HCT116 (cell line): ENCODE measurements around the gene OVCH2. TPM values are rescaled to one million over a fixed set of nuclear protein-coding genes. Genes with fewer than 3 reads are reported as not detected.

Source experiments
- ATAC-seq: fragments of 200-7000 bp; cut with Tn5 transposase; 2 replicates; pipeline ENCODE4 v1.9.1; 2020; ENCODE audit warnings: mild to moderate bottlenecking, moderate library complexity
- BruUV-seq: library from RNA; stranded (reverse); fragments of 400-500 nt; replicated peaks from 2 replicates; lab custom pipeline; 2021; lab: Mats Ljungman, UMichigan
- CTCF ChIA-PET: fragments of 300-600 bp; sonication (Branson Sonifier 250); formaldehyde crosslinking; loops from one replicate; lab custom pipeline; 2021; ENCODE audit warnings: antibody characterized with exemption; lab: Charles Lee
- POLR2A ChIA-PET: fragments of 300-600, 350-600 bp; sonication (Branson Sonifier 250); formaldehyde crosslinking; loops from one replicate; lab custom pipeline; 2021; ENCODE audit warnings: antibody characterized with exemption; lab: Charles Lee
- RAD21 ChIA-PET, 2 experiments: fragments of 300-600 bp; sonication (Branson Sonifier 250); formaldehyde crosslinking; loops; one replicate each; lab custom pipeline; 2023; ENCODE audit warnings: low total read pairs in 2 of 2; ENCODE audit not compliant: uncharacterized antibody in 2 of 2, unreplicated experiment in 2 of 2, low non-redundant PET in 1 of 2; lab: Charles Lee
- DNase-seq: peaks from one replicate; pipeline ENCODE4 v3.0.0-alpha.2; 2010; ENCODE audit warnings: low read depth, low spot score
- H2AFZ ChIP-seq: fragments of 200-600 bp; shearing (Covaris generic), sonication (generic); 2 replicates; pipeline ENCODE4 v1.6.1; 2017; ENCODE audit warnings: low read depth, mixed run types, mixed read lengths, antibody characterized with exemption, low read length; ENCODE audit not compliant: poor library complexity, severe bottlenecking
- H3K27ac ChIP-seq: 2 replicates; pipeline ENCODE4 v1.5.1; 2012; ENCODE audit warnings: low read depth, low read length
- H3K27me3 ChIP-seq: fragments of 200-600 bp; sonication (generic); 2 replicates; pipeline ENCODE4 v1.6.1; 2016; ENCODE audit warnings: mixed run types, low read length, mixed read lengths; ENCODE audit not compliant: insufficient read depth
- H3K36me3 ChIP-seq, 2 experiments: fragments of 200-500 bp in 1 of 2; fragments of 200-600 bp in 1 of 2; sonication (Bioruptor generic) in 1 of 2; sonication (generic) in 1 of 2; 2 replicates each; pipeline versions ENCODE4 v1.5.1 to v1.6.1; 2014 to 2016; ENCODE audit warnings: low read length in 2 of 2, inconsistent platforms in 1 of 2, mixed read lengths in 1 of 2, mixed run types in 1 of 2; ENCODE audit not compliant: insufficient read depth in 2 of 2, control insufficient read depth in 1 of 2
- H3K4me1 ChIP-seq, 2 experiments: fragments of 200-600 bp in 1 of 2; sonication (generic) in 1 of 2; 2 replicates each; pipeline versions ENCODE4 v1.5.1 to v1.6.1; 2012 to 2017; ENCODE audit warnings: low read length in 2 of 2, inconsistent platforms in 1 of 2, mild to moderate bottlenecking in 1 of 2, mixed read lengths in 1 of 2, mixed run types in 1 of 2, moderate library complexity in 1 of 2; ENCODE audit not compliant: insufficient read depth in 2 of 2, control insufficient read depth in 1 of 2
- H3K4me2 ChIP-seq: fragments of 200-600 bp; sonication (generic); 2 replicates; pipeline ENCODE4 v1.6.1; 2017; ENCODE audit warnings: mixed run types, low read length, mixed read lengths
- H3K4me3 ChIP-seq, 2 experiments: fragments of 200-600 bp in 1 of 2; sonication (generic) in 1 of 2; replicated peaks in 1 of 2; 2 replicates each; pipeline ENCODE4 v1.5.1; 2011 to 2016; ENCODE audit warnings: low read length in 2 of 2, control low read depth in 1 of 2, low read depth in 1 of 2, mild to moderate bottlenecking in 1 of 2, mixed read lengths in 1 of 2, mixed run types in 1 of 2
- H3K79me2 ChIP-seq: fragments of 200-600 bp; sonication (generic); 2 replicates; pipeline ENCODE4 v1.6.1; 2017; ENCODE audit warnings: mild to moderate bottlenecking, mixed run types, low read length, moderate library complexity, mixed read lengths; ENCODE audit not compliant: insufficient read depth
- H3K9ac ChIP-seq: fragments of 200-600 bp; sonication (generic); 2 replicates; pipeline ENCODE4 v1.6.1; 2016; ENCODE audit warnings: low read length, mixed read lengths
- H3K9me2 ChIP-seq: fragments of 200-600 bp; sonication (generic), shearing (Covaris generic); 2 replicates; pipeline ENCODE4 v1.6.1; 2017; ENCODE audit warnings: mixed run types, mild to moderate bottlenecking, moderate library complexity; ENCODE audit not compliant: insufficient read depth
- H3K9me3 ChIP-seq, 2 experiments: fragments of 200-500 bp in 1 of 2; fragments of 200-600 bp in 1 of 2; sonication (Bioruptor generic) in 1 of 2; sonication (generic) in 1 of 2; 2 replicates each; pipeline ENCODE4 v1.6.1; 2014 to 2017; ENCODE audit warnings: low read length in 2 of 2, mixed read lengths in 2 of 2, inconsistent platforms in 1 of 2, low read depth in 1 of 2, mild to moderate bottlenecking in 1 of 2, mixed run types in 1 of 2, moderate library complexity in 1 of 2; ENCODE audit not compliant: control insufficient read depth in 1 of 2, insufficient read depth in 1 of 2
- H4K20me1 ChIP-seq: fragments of 200-600 bp; sonication (generic), shearing (Covaris generic); 2 replicates; pipeline ENCODE4 v1.6.1; 2017; ENCODE audit warnings: mixed run types, mild to moderate bottlenecking, moderate library complexity; ENCODE audit not compliant: insufficient read depth
- CBX3 ChIP-seq: IDR thresholded peaks from 2 replicates; pipeline ENCODE4 v1.6.1; 2012; ENCODE audit warnings: low read depth
- ELF1 ChIP-seq: IDR thresholded peaks from 2 replicates; pipeline ENCODE4 v1.6.1; 2012; ENCODE audit warnings: low read depth, borderline replicate concordance
- EZH2 ChIP-seq: fragments of 200-600 bp; sonication (generic); IDR thresholded peaks from 2 replicates; pipeline ENCODE4 v1.6.1; 2017; ENCODE audit warnings: antibody characterized with exemption, mixed run types
- EZH2phosphoT487 ChIP-seq: fragments of 200-600 bp; IDR thresholded peaks from 2 replicates; pipeline ENCODE4 v1.6.1; 2018; ENCODE audit warnings: antibody characterized with exemption, borderline replicate concordance
- FOSL1 ChIP-seq: IDR thresholded peaks from 2 replicates; pipeline ENCODE4 v1.6.1; 2012; ENCODE audit warnings: low read depth
- POLR2AphosphoS5 ChIP-seq: IDR thresholded peaks from 2 replicates; pipeline ENCODE4 v1.6.1; 2011; ENCODE audit warnings: mild to moderate bottlenecking, low read depth, low read length, moderate library complexity
- SIN3A ChIP-seq: IDR thresholded peaks from 2 replicates; pipeline ENCODE4 v1.6.1; 2012; ENCODE audit warnings: low read depth
- SP1 ChIP-seq: IDR thresholded peaks from 2 replicates; pipeline ENCODE4 v1.6.1; 2012; ENCODE audit warnings: low read depth
- SRF ChIP-seq: IDR thresholded peaks from 2 replicates; pipeline ENCODE4 v1.6.1; 2012; ENCODE audit warnings: low read depth
- TCF7L2 ChIP-seq: IDR thresholded peaks from 2 replicates; pipeline ENCODE4 v1.7.0; 2011; ENCODE audit warnings: borderline replicate concordance, inconsistent platforms; ENCODE audit not compliant: insufficient read depth, insufficient read length; ENCODE audit errors: extremely low read depth
- ZBTB33 ChIP-seq: IDR thresholded peaks from 2 replicates; pipeline ENCODE4 v1.6.1; 2011; ENCODE audit warnings: mild to moderate bottlenecking, low read length, moderate library complexity; ENCODE audit not compliant: insufficient replicate concordance; ENCODE audit errors: extremely low read depth
- ZFX ChIP-seq: fragments of 450-650 bp; IDR thresholded peaks from 2 replicates; pipeline ENCODE4 v1.6.1; 2017
- ZNF274 ChIP-seq: fragments of 200-500 bp; sonication (Bioruptor generic); IDR thresholded peaks from 2 replicates; pipeline ENCODE4 v1.6.1; 2014; ENCODE audit warnings: mild to moderate bottlenecking, low read depth, low read length, inconsistent platforms
- intact Hi-C: fragments of 100-400 bp; cut with micrococcal nuclease; formaldehyde crosslinking; loops from 2 replicates; pipeline ENCODE4 v1.10.0; 2022
- total RNA-seq: library from RNA; stranded (reverse); gene quantifications from one replicate; pipeline ENCODE4 v1.2.1, GENCODE V29; 2021; ENCODE audit not compliant: unreplicated experiment
- TF ChIP-seq, protein P1 (sequence below), 3 experiments: fragments of 200-600 bp in 1 of 3; sonication (generic) in 1 of 3; IDR thresholded peaks in 2 of 3; conservative IDR thresholded peaks in 1 of 3; 2 replicates each; pipeline ENCODE4 v1.5.1; 2012 to 2017; ENCODE audit warnings: low read depth in 2 of 3, low read length in 2 of 3, antibody characterized with exemption in 1 of 3, borderline replicate concordance in 1 of 3, control low read depth in 1 of 3, mild to moderate bottlenecking in 1 of 3, mixed read lengths in 1 of 3, mixed run types in 1 of 3, moderate library complexity in 1 of 3; ENCODE audit not compliant: insufficient read depth in 1 of 3

OVCH2 gene
- total RNA-seq, 1 experiment from 2014 or later = not detected

- Histone ChIP-seq H3K9ac (no peak overlapping the region), H4K20me1 (no peaks in the 10 kb centered on the region), H3K79me2 (no peaks in the 10 kb centered on the region), H3K9me2 (no peaks in the 10 kb centered on the region), H3K4me1 (no peaks in the 10 kb centered on the region), H3K36me3 (no peaks in the 10 kb centered on the region), H2AFZ (no peak overlapping the region), H3K27ac (no peak overlapping the region), H3K4me2 (no peak overlapping the region)
- DNase-seq = no peak
- no TSS peak for BruUV-seq
- intact Hi-C loops = no loop called here
- ChIA-PET POLR2A (no interaction called here), RAD21 (interaction anchor here in 1 of 2 experiments (1.3 kb wide), 1 partner anchor 71 kb away, joined by 3 read pairs; no protein-coding TSS in a partner anchor)
- TF ChIP-seq SP1 = no peak
- TF ChIP-seq ZBTB33 = no peak
- TF ChIP-seq CBX3 = no peak
- TF ChIP-seq FOSL1 = no peak
- TF ChIP-seq ELF1 = no peak
- no peak for TF ChIP-seq TCF7L2
- no peak for TF ChIP-seq POLR2AphosphoS5
- TF ChIP-seq EZH2 = no peak
- TF ChIP-seq, all 23 proteins: peak for 0
- Histone ChIP-seq H3K27me3 (no peaks in the 10 kb centered on the region), H3K9me3 (no peaks in the 10 kb centered on the region), H3K4me3 (no peak overlapping the region)
- CTCF ChIA-PET = no interaction called here
- ATAC-seq = no peak
Measured at GRCh38 chr11:7643314-7643713, 63.0 kb downstream of the OVCH2 start.

- no peaks in the 10 kb centered on the region for H3K36me3 ChIP-seq
- ChIA-PET RAD21 (interaction anchor here in 1 of 2 experiments (1.3 kb wide), 1 partner anchor 71 kb away, joined by 3 read pairs; no protein-coding TSS in a partner anchor), CTCF (no interaction called here), POLR2A (no interaction called here)
- H3K27me3 ChIP-seq = no peaks in the 10 kb centered on the region
- no peaks in the 10 kb centered on the region for H4K20me1 ChIP-seq
- H3K9me3 ChIP-seq = no peaks in the 10 kb centered on the region
- no peaks in the 10 kb centered on the region for H3K79me2 ChIP-seq
- no peak overlapping the region for H3K4me3 ChIP-seq
- no peaks in the 10 kb centered on the region for H3K9me2 ChIP-seq
- H3K27ac ChIP-seq = no peak overlapping the region
- intact Hi-C loops = no loop called here
- no peak overlapping the region for H2AFZ ChIP-seq
- no peak for DNase-seq
- no peak overlapping the region for H3K4me2 ChIP-seq
- no TSS peak for BruUV-seq
- H3K9ac ChIP-seq = no peak overlapping the region
- no peak for ATAC-seq
- no peaks in the 10 kb centered on the region for H3K4me1 ChIP-seq
- TF ChIP-seq SRF (no peak), ZFX (no peak), SP1 (no peak), EZH2phosphoT487 (no peak), SIN3A (no peak), FOSL1 (no peak), EZH2 (no peak), ZNF274 (no peak), TCF7L2 (no peak), ELF1 (no peak)
- TF ChIP-seq, protein P1, sequence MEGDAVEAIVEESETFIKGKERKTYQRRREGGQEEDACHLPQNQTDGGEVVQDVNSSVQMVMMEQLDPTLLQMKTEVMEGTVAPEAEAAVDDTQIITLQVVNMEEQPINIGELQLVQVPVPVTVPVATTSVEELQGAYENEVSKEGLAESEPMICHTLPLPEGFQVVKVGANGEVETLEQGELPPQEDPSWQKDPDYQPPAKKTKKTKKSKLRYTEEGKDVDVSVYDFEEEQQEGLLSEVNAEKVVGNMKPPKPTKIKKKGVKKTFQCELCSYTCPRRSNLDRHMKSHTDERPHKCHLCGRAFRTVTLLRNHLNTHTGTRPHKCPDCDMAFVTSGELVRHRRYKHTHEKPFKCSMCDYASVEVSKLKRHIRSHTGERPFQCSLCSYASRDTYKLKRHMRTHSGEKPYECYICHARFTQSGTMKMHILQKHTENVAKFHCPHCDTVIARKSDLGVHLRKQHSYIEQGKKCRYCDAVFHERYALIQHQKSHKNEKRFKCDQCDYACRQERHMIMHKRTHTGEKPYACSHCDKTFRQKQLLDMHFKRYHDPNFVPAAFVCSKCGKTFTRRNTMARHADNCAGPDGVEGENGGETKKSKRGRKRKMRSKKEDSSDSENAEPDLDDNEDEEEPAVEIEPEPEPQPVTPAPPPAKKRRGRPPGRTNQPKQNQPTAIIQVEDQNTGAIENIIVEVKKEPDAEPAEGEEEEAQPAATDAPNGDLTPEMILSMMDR (IDR thresholded peaks at IDR 0.05 in 2 of 3, conservative IDR thresholded peaks at IDR 0.05 in 1 of 3; ENCODE audit: borderline replicate concordance in 1 of 3, insufficient read depth in 1 of 3, low read depth in 2 of 3, low read length in 2 of 3) = no peak
Measured at GRCh38 chr11:7642747-7643146, 63.5 kb downstream of the OVCH2 start.
